ENCODE measurements around the gene LILRB2. TPM values are rescaled to one million over a fixed set of nuclear protein-coding genes. Genes with fewer than 3 reads are reported as not detected.

The LILRB2 gene
- total RNA-seq, 2 donors from 2014 or later, result not detected

- H3K27me3 Mint-ChIP-seq (ENCODE audit: insufficient read depth), result peaks cover 6% of the 10 kb centered on the region
- H3K36me3 ChIP-seq (ENCODE audit: control insufficient read depth, insufficient read depth, low read length), result no peaks in the 10 kb centered on the region
- peaks cover 4% of the 10 kb centered on the region for H3K9me3 Mint-ChIP-seq
- H3K4me3 Mint-ChIP-seq, result no peak overlapping the region
- H3K27me3 ChIP-seq (ENCODE audit: control insufficient read depth, insufficient read depth, low read length, poor library complexity, severe bottlenecking), result no peaks in the 10 kb centered on the region
- WGBS, 2 experiments (ENCODE audit: insufficient coverage in 1 of 2, insufficient read length in 1 of 2), result 75 to 83% methylated on average over 5 to 6 of the region's 6 CpGs
- H3K27ac Mint-ChIP-seq, result no peak overlapping the region
- no peak overlapping the region for H3K27ac ChIP-seq (ENCODE audit: low read depth, low read length)
- no peaks in the 10 kb centered on the region for H3K4me1 Mint-ChIP-seq
- H3K4me1 ChIP-seq (ENCODE audit: control insufficient read depth, insufficient read depth, low read length), result no peaks in the 10 kb centered on the region
- TF ChIP-seq CTCF (conservative IDR thresholded peaks at IDR 0.05), result no peak
- H3K9ac ChIP-seq (ENCODE audit: extremely low read depth, low read length, poor library complexity, severe bottlenecking), result no peak overlapping the region
- no peaks in the 10 kb centered on the region for H3K36me3 Mint-ChIP-seq (ENCODE audit: low read depth)
- DNase-seq, result no peak
- no peak overlapping the region for H3K4me3 ChIP-seq (ENCODE audit: low read length)
- no peaks in the 10 kb centered on the region for H3K9me3 ChIP-seq (ENCODE audit: control insufficient read depth, low read length)
Observed at GRCh38 chr19:54312011-54312410, 31.1 kb upstream of the LILRB2 start.

GRCh38 chr19:54311486-54311885 is 30.6 kb upstream of the LILRB2 start:
- Mint-ChIP-seq H3K27ac (no peak overlapping the region), H3K4me3 (no peak overlapping the region)
- WGBS, 2 experiments (ENCODE audit: insufficient coverage in 1 of 2, insufficient read length in 1 of 2), result 60 to 83% methylated on average over 1 to 4 of the region's 5 CpGs

GRCh38 chr19:54310543-54310942 is 29.6 kb upstream of the LILRB2 start:
- peaks cover 8% of the 10 kb centered on the region for H3K9me3 Mint-ChIP-seq
- H3K36me3 Mint-ChIP-seq (ENCODE audit: low read depth), result no peaks in the 10 kb centered on the region
- H3K4me3 Mint-ChIP-seq, result no peak overlapping the region
- Histone ChIP-seq H3K27me3 (ENCODE audit: control insufficient read depth, insufficient read depth, low read length, poor library complexity, severe bottlenecking) (no peaks in the 10 kb centered on the region), H3K4me1 (ENCODE audit: control insufficient read depth, insufficient read depth, low read length) (no peaks in the 10 kb centered on the region), H3K36me3 (ENCODE audit: control insufficient read depth, insufficient read depth, low read length) (no peaks in the 10 kb centered on the region), H3K27ac (ENCODE audit: low read depth, low read length) (no peak overlapping the region), H3K9me3 (ENCODE audit: control insufficient read depth, low read length) (no peaks in the 10 kb centered on the region), H3K4me3 (ENCODE audit: low read length) (no peak overlapping the region), H3K9ac (ENCODE audit: extremely low read depth, low read length, poor library complexity, severe bottlenecking) (no peak overlapping the region)
- H3K27me3 Mint-ChIP-seq (ENCODE audit: insufficient read depth), result peaks cover 8% of the 10 kb centered on the region
- H3K4me1 Mint-ChIP-seq, result no peaks in the 10 kb centered on the region
- no peak overlapping the region for H3K27ac Mint-ChIP-seq
- TF ChIP-seq CTCF (conservative IDR thresholded peaks at IDR 0.05), result no peak
- no peak for DNase-seq
- WGBS, 2 experiments (ENCODE audit: insufficient coverage in 1 of 2, insufficient read length in 1 of 2), result 70 to 80% methylated on average over 1 to 5 of the region's 5 CpGs

More at GRCh38 chr19:54311486-54311885, 30.6 kb upstream of the LILRB2 start:
- Histone ChIP-seq H3K27me3 (ENCODE audit: control insufficient read depth, insufficient read depth, low read length, poor library complexity, severe bottlenecking) (no peaks in the 10 kb centered on the region), H3K4me3 (ENCODE audit: low read length) (no peak overlapping the region), H3K9ac (ENCODE audit: extremely low read depth, low read length, poor library complexity, severe bottlenecking) (no peak overlapping the region), H3K4me1 (ENCODE audit: control insufficient read depth, insufficient read depth, low read length) (no peaks in the 10 kb centered on the region), H3K27ac (ENCODE audit: low read depth, low read length) (no peak overlapping the region), H3K36me3 (ENCODE audit: control insufficient read depth, insufficient read depth, low read length) (no peaks in the 10 kb centered on the region), H3K9me3 (ENCODE audit: control insufficient read depth, low read length) (no peaks in the 10 kb centered on the region)
- H3K9me3 Mint-ChIP-seq, result peaks cover 8% of the 10 kb centered on the region
- H3K27me3 Mint-ChIP-seq (ENCODE audit: insufficient read depth), result peaks cover 6% of the 10 kb centered on the region
- H3K4me1 Mint-ChIP-seq, result no peaks in the 10 kb centered on the region
- no peak for TF ChIP-seq CTCF (conservative IDR thresholded peaks at IDR 0.05)
- no peaks in the 10 kb centered on the region for H3K36me3 Mint-ChIP-seq (ENCODE audit: low read depth)
- no peak for DNase-seq
